ENCODE results near the gene STXBP6. TPM values are rescaled to one million over a fixed set of nuclear protein-coding genes. Genes with fewer than 3 reads are reported as not detected.
A peak's percentile ranks its signal among the peaks of the same experiment; 100 is the strongest.

Gene STXBP6
- total and polyA plus RNA-seq, 5 donors = 18.8 to 31.7 (median 30.7) TPM

- H3K27me3 ChIP-seq (ENCODE audit: control insufficient read depth, insufficient read depth) = no peaks in the 10 kb centered on the region
- H3K4me3 ChIP-seq (ENCODE audit: low read length) = no peak overlapping the region
- DNase-seq (no peak), ATAC-seq (no peak)
- WGBS = 32% methylated on average over 1 of the region's 1 CpG
- no peaks in the 10 kb centered on the region for H3K4me1 ChIP-seq (ENCODE audit: control insufficient read depth, insufficient read depth, low read length)
- no peaks in the 10 kb centered on the region for H3K9me3 ChIP-seq (ENCODE audit: control insufficient read depth, low read length)
- H3K27ac ChIP-seq (ENCODE audit: low read length) = no peak overlapping the region
- intact Hi-C loops (cut with DNase I) = no loop called here
Observed at GRCh38 chr14:24935796-24936195, 114.2 kb downstream of the STXBP6 start.

- 29% methylated on average over 1 of the region's 1 CpG for WGBS
- H3K4me1 ChIP-seq (ENCODE audit: control insufficient read depth, insufficient read depth, low read length) = peaks cover 2% of the 10 kb centered on the region
- H3K9me3 ChIP-seq (ENCODE audit: control insufficient read depth, low read length) = no peaks in the 10 kb centered on the region
- no peak overlapping the region for H3K27ac ChIP-seq (ENCODE audit: low read length)
- intact Hi-C loops (cut with DNase I) = no loop called here
- DNase-seq = no peak
- no peak overlapping the region for H3K4me3 ChIP-seq (ENCODE audit: low read length)
- ATAC-seq = no peak
- no peaks in the 10 kb centered on the region for H3K27me3 ChIP-seq (ENCODE audit: control insufficient read depth, insufficient read depth)
Observed at GRCh38 chr14:24928386-24928900, 121.5 kb downstream of the STXBP6 start.

GRCh38 chr14:24927809-24928208 lies 122.1 kb downstream of the STXBP6 start:
- intact Hi-C loops (cut with DNase I) = no loop called here
- no peak for ATAC-seq
- H3K4me1 ChIP-seq (ENCODE audit: control insufficient read depth, insufficient read depth, low read length) = peaks cover 2% of the 10 kb centered on the region
- H3K27ac ChIP-seq (ENCODE audit: low read length) = no peak overlapping the region
- no peaks in the 10 kb centered on the region for H3K9me3 ChIP-seq (ENCODE audit: control insufficient read depth, low read length)
- no peak overlapping the region for H3K4me3 ChIP-seq (ENCODE audit: low read length)
- no peak for DNase-seq
- H3K27me3 ChIP-seq (ENCODE audit: control insufficient read depth, insufficient read depth) = no peaks in the 10 kb centered on the region
- 40% methylated on average over 4 of the region's 4 CpGs for WGBS

- no peak for ATAC-seq
- H3K9me3 ChIP-seq (ENCODE audit: control insufficient read depth, low read length) = no peaks in the 10 kb centered on the region
- intact Hi-C loops (cut with DNase I) = no loop called here
- no peak overlapping the region for H3K4me3 ChIP-seq (ENCODE audit: low read length)
- no peak for DNase-seq
- no peak overlapping the region for H3K27ac ChIP-seq (ENCODE audit: low read length)
- 90% methylated on average over 5 of the region's 5 CpGs for WGBS
- H3K27me3 ChIP-seq (ENCODE audit: control insufficient read depth, insufficient read depth) = no peaks in the 10 kb centered on the region
- H3K4me1 ChIP-seq (ENCODE audit: control insufficient read depth, insufficient read depth, low read length) = peaks cover 2% of the 10 kb centered on the region
Observed at GRCh38 chr14:24925771-24926374, 124.1 kb downstream of the STXBP6 start.

GRCh38 chr14:24924544-24924943 lies 125.4 kb downstream of the STXBP6 start:
- H3K27ac ChIP-seq (ENCODE audit: low read length) = no peak overlapping the region
- 76% methylated on average over 3 of the region's 3 CpGs for WGBS
- no peak overlapping the region for H3K4me3 ChIP-seq (ENCODE audit: low read length)
- DNase-seq (no peak), ATAC-seq (no peak)
- intact Hi-C loops (cut with DNase I) = no loop called here
- H3K4me1 ChIP-seq (ENCODE audit: control insufficient read depth, insufficient read depth, low read length) = peaks cover 2% of the 10 kb centered on the region
- no peaks in the 10 kb centered on the region for H3K27me3 ChIP-seq (ENCODE audit: control insufficient read depth, insufficient read depth)
- H3K9me3 ChIP-seq (ENCODE audit: control insufficient read depth, low read length) = no peaks in the 10 kb centered on the region

- Histone ChIP-seq H3K27me3 (ENCODE audit: control insufficient read depth, insufficient read depth) (no peaks in the 10 kb centered on the region), H3K9me3 (ENCODE audit: control insufficient read depth, low read length) (no peaks in the 10 kb centered on the region), H3K4me3 (ENCODE audit: low read length) (no peak overlapping the region), H3K4me1 (ENCODE audit: control insufficient read depth, insufficient read depth, low read length) (no peaks in the 10 kb centered on the region), H3K27ac (ENCODE audit: low read length) (no peak overlapping the region)
- DNase-seq = no peak
- intact Hi-C loops (cut with DNase I) = no loop called here
- peak in 1 of 2 donors; percentile 46 for ATAC-seq
- 86% methylated on average over 1 of the region's 1 CpG for WGBS
Observed at GRCh38 chr14:24921903-24922302, 128.0 kb downstream of the STXBP6 start.

GRCh38 chr14:24920265-24921075 lies 129.5 kb downstream of the STXBP6 start:
- intact Hi-C loops (cut with DNase I) = no loop called here
- Histone ChIP-seq H3K27me3 (ENCODE audit: control insufficient read depth, insufficient read depth) (no peaks in the 10 kb centered on the region), H3K4me3 (ENCODE audit: low read length) (no peak overlapping the region), H3K4me1 (ENCODE audit: control insufficient read depth, insufficient read depth, low read length) (no peaks in the 10 kb centered on the region), H3K9me3 (ENCODE audit: control insufficient read depth, low read length) (no peaks in the 10 kb centered on the region), H3K27ac (ENCODE audit: low read length) (no peak overlapping the region)
- WGBS = 78% methylated on average over 4 of the region's 4 CpGs
- peak in 1 of 2 donors; percentile 11 for ATAC-seq
- DNase-seq = no peak

GRCh38 chr14:24918822-24919221 lies 131.1 kb downstream of the STXBP6 start:
- intact Hi-C loops (cut with DNase I) = no loop called here
- Histone ChIP-seq H3K4me1 (ENCODE audit: control insufficient read depth, insufficient read depth, low read length) (no peaks in the 10 kb centered on the region), H3K9me3 (ENCODE audit: control insufficient read depth, low read length) (no peaks in the 10 kb centered on the region), H3K27ac (ENCODE audit: low read length) (no peak overlapping the region), H3K27me3 (ENCODE audit: control insufficient read depth, insufficient read depth) (no peaks in the 10 kb centered on the region), H3K4me3 (ENCODE audit: low read length) (no peak overlapping the region)
- 42% methylated on average over 4 of the region's 4 CpGs for WGBS
- ATAC-seq (peak in 1 of 2 donors; percentile 39), DNase-seq (no peak)

- Histone ChIP-seq H3K4me1 (ENCODE audit: control insufficient read depth, insufficient read depth, low read length) (no peaks in the 10 kb centered on the region), H3K4me3 (ENCODE audit: low read length) (no peak overlapping the region), H3K27me3 (ENCODE audit: control insufficient read depth, insufficient read depth) (no peaks in the 10 kb centered on the region), H3K9me3 (ENCODE audit: control insufficient read depth, low read length) (no peaks in the 10 kb centered on the region), H3K27ac (ENCODE audit: low read length) (no peak overlapping the region)
- DNase-seq = no peak
- WGBS = 93% methylated on average over 2 of the region's 2 CpGs
- ATAC-seq = no peak
- intact Hi-C loops (cut with DNase I) = no loop called here
Observed at GRCh38 chr14:24915958-24916595, 133.9 kb downstream of the STXBP6 start.

GRCh38 chr14:24915403-24915921 lies 134.5 kb downstream of the STXBP6 start:
- Histone ChIP-seq H3K4me1 (ENCODE audit: control insufficient read depth, insufficient read depth, low read length) (no peaks in the 10 kb centered on the region), H3K9me3 (ENCODE audit: control insufficient read depth, low read length) (no peaks in the 10 kb centered on the region), H3K27me3 (ENCODE audit: control insufficient read depth, insufficient read depth) (no peaks in the 10 kb centered on the region), H3K4me3 (ENCODE audit: low read length) (no peak overlapping the region), H3K27ac (ENCODE audit: low read length) (no peak overlapping the region)
- ATAC-seq (no peak), DNase-seq (no peak)
- intact Hi-C loops (cut with DNase I) = no loop called here
- WGBS = 90% methylated on average over 1 of the region's 1 CpG

- no peaks in the 10 kb centered on the region for H3K9me3 ChIP-seq (ENCODE audit: control insufficient read depth, low read length)
- no peak for ATAC-seq
- no peak overlapping the region for H3K4me3 ChIP-seq (ENCODE audit: low read length)
- H3K4me1 ChIP-seq (ENCODE audit: control insufficient read depth, insufficient read depth, low read length) = no peaks in the 10 kb centered on the region
- H3K27me3 ChIP-seq (ENCODE audit: control insufficient read depth, insufficient read depth) = no peaks in the 10 kb centered on the region
- 70% methylated on average over 1 of the region's 1 CpG for WGBS
- intact Hi-C loops (cut with DNase I) = no loop called here
- H3K27ac ChIP-seq (ENCODE audit: low read length) = no peak overlapping the region
- no peak for DNase-seq
Observed at GRCh38 chr14:24913746-24914145, 136.2 kb downstream of the STXBP6 start.

Measured in right cardiac atrium (tissue), 5 donors.